RWPE1 (cell line): ENCODE measurements around the gene EYA4.
"Not testable (repeated sequence)": the region's sequence is repeated elsewhere in the genome, so short reads cannot be mapped to it uniquely, and the experiment has no call there.

Experiments
- CTCF ChIA-PET: fragments of 350-600 bp; sonication (Branson Sonifier 250); formaldehyde crosslinking; extraction: SDS; loops from one replicate; lab custom pipeline; 2021; lab: Yijun Ruan, JAX
- POLR2A ChIA-PET: fragments of 400-600 bp; formaldehyde crosslinking; extraction: SDS; loops from one replicate; lab custom pipeline; 2020; ENCODE audit warnings: antibody characterized with exemption; ENCODE audit not compliant: low non-redundant PET; lab: Yijun Ruan, JAX
- DNase-seq: peaks from one replicate; pipeline ENCODE4 v3.0.0; 2012; ENCODE audit warnings: low spot score
- H3K27ac ChIP-seq: fragments of 450-650 bp; 2 replicates; pipeline ENCODE4 v1.5.1; 2017
- TF ChIP-seq, protein P1 (sequence below): fragments of 450-650 bp; conservative IDR thresholded peaks from 2 replicates; pipeline ENCODE4 v1.5.1; 2017; ENCODE audit warnings: low read depth, mild to moderate bottlenecking

EYA4 gene

DNA sequence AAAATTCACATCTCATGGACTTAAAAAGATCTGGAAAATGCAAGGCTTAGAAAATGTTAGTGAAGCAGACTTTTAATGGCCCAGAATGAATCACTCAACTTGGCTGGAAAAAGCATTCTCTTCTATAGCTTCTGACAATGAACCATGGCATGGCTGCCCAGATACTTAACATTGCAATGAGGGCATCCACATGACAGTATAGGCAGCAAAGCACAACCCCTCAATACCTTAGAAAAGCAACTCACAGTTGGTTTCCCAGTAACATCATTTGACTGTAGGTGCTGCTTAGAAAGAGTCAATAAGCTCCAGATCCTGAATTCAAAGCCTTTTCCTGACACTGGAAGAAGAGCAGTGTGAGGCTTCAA is 155.8 kb downstream of the EYA4 start:
- DNase-seq = no peak
- ChIA-PET POLR2A (no interaction called here), CTCF (no interaction called here)
- TF ChIP-seq, protein P1, sequence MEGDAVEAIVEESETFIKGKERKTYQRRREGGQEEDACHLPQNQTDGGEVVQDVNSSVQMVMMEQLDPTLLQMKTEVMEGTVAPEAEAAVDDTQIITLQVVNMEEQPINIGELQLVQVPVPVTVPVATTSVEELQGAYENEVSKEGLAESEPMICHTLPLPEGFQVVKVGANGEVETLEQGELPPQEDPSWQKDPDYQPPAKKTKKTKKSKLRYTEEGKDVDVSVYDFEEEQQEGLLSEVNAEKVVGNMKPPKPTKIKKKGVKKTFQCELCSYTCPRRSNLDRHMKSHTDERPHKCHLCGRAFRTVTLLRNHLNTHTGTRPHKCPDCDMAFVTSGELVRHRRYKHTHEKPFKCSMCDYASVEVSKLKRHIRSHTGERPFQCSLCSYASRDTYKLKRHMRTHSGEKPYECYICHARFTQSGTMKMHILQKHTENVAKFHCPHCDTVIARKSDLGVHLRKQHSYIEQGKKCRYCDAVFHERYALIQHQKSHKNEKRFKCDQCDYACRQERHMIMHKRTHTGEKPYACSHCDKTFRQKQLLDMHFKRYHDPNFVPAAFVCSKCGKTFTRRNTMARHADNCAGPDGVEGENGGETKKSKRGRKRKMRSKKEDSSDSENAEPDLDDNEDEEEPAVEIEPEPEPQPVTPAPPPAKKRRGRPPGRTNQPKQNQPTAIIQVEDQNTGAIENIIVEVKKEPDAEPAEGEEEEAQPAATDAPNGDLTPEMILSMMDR = no peak
- H3K27ac ChIP-seq = no peak overlapping the region

DNA sequence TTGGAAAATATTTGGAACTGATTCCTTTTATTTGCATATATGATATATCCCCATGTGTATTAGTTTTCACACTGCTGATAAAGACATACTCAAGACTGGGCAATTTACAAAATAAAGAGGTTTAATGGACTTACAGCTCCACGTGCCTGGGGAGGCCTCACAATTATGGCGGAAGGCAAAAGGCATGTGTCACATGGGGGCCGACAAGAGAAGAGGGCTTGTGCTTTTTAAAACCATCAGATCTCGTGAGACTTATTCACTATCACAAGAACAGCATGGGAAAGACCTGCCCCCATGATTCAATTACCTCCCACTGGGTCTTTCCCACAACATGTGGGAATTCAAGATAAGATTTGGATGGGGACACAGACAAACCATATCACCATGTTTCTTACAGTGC is 156.4 kb downstream of the EYA4 start:
- POLR2A ChIA-PET, DNase-seq, H3K27ac ChIP-seq, CTCF ChIA-PET: not testable (repeated sequence)

DNA sequence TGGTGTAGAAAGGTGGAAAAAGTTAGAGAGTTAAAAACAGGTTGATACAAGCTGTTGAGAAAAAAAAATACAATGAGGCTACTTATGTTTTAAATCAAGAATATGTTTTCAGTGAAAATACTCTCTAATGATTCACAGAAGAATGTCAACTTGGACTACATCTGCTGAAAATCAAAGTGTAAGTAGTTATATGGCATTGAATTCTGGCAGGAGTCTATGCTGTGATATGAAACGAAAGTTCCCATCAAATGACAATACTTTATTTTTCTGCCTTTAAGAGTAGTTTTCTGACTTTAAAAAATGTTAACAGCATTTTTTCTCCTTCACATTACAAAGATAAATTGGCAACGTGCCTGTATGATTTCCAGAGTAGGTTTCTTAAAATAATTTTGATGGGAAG is 158.3 kb downstream of the EYA4 start:
- POLR2A ChIA-PET = no interaction called here
- TF ChIP-seq, protein P1 = no peak
- no peak overlapping the region for H3K27ac ChIP-seq
- CTCF ChIA-PET = no interaction called here
- DNase-seq = no peak

DNA sequence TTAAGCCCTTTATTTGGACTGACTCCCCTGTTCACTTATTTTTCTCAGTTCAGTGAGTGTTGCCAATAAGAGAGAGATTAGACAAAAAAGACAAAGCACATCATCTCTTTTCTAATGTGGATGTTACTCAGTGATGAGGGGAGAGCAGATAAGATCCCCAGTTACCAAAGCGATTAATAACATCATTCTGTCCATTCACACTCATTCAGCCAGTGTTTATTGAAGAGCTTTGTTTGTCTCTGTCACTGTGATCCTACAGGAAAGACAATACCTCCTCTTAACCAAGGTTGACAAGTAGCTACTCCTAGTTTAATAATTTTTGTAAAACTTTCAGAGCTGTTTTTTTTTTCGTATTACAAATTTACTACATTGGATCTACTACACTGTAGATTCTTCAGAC is 163.0 kb downstream of the EYA4 start:
- TF ChIP-seq, protein P1 = no peak
- no peak for DNase-seq
- ChIA-PET POLR2A (no interaction called here), CTCF (interaction anchor here (0.6 kb wide), 1 partner anchor 508 kb away, joined by 3 read pairs; no protein-coding TSS in a partner anchor)
- no peak overlapping the region for H3K27ac ChIP-seq

DNA sequence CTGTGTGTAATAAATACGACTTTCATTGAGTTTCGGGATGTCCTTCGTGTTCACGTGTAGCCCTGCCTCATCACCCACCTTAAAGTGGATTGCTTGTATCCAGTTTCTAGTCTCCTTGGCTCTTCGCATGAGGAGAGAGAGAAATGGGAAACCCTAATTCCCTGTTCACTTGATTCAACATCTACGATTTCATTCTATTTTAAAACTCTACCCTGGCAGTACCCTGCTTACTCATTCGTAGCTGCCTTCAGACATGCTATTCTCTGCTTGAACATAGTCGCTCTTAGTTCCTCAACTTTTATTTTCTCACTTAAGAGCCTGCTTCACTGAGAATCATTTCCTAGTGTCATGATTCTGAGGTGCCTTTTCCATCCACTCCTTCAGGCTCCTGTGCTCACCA is 163.6 kb downstream of the EYA4 start:
- H3K27ac ChIP-seq = no peak overlapping the region
- TF ChIP-seq, protein P1 = no peak
- ChIA-PET POLR2A (no interaction called here), CTCF (interaction anchor here (0.6 kb wide), 1 partner anchor 509 kb away, joined by 3 read pairs; no protein-coding TSS in a partner anchor)
- no peak for DNase-seq

DNA sequence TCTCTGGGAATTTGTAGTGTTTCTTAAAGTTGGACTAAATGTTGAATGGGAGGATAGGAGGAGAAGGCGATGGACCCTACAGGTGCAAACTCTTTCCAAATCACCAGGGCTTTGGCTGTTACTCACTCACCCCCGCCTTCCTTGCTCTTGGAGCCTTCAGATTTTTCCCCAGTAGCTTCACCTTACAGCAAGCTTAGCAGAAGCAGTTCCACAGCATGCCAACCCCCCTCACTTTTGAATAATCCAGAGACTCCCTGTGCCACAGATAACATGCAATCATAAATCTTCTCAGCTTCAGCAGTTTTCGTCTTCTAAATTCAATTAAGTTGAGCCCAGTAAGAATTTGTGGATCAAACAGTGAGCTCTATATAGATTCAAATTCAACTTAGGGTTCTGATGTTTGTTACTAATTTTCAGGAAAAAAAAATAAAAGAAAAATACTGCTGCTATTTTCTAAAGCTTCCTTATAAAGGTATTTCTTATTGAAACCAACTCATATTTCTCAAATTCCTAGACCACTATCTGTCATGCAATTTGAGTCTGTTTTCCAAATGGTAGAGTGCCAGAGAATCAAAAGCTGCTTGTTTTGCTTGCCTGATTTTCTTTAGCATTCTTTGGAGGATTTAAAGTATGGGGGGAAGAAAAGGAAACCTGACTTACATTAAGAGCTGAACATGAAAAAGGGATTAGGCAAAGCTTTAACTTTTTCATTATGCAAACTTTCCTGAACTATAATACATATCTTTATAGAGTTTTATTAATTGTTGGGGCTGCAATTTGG is 166.4 kb downstream of the EYA4 start:
- no peak overlapping the region for H3K27ac ChIP-seq
- CTCF ChIA-PET = interaction anchor here (0.5 to 0.7 kb wide), 3 partner anchors 33 to 254 kb away, joined by 3 to 4 read pairs (median 3); no protein-coding TSS in a partner anchor
- TF ChIP-seq, protein P1 = no peak
- POLR2A ChIA-PET = no interaction called here
- no peak for DNase-seq

DNA sequence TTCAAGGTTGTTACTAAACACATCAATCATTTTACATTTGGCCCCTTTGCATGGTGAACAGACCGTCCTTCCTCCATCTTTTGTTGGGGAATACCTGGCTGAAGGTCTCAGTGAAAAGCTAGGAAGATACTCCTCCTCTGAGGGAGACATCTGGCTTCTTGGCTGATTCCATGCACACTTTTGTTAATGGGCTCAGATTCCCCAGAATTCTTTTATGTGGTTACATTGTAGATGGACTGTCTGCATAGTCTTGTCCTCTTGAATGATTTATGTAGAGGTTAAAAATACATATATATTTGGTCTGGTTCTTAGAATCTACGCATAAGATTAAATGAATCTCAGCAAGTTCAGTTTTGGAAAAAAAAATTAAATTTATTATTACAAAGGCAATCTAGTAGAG is 167.0 kb downstream of the EYA4 start:
- ChIA-PET POLR2A (no interaction called here), CTCF (interaction anchor here (0.5 to 0.7 kb wide), 2 partner anchors 33 to 227 kb away, joined by 3 to 4 read pairs; no protein-coding TSS in a partner anchor)
- TF ChIP-seq, protein P1 = no peak
- no peak for DNase-seq
- no peak overlapping the region for H3K27ac ChIP-seq
